SK-N-SH (cell line): Measurements from ENCODE around the gene TRAF4. TPM values are rescaled to one million over a fixed set of nuclear protein-coding genes. Genes with fewer than 3 reads are reported as not detected.
A peak's percentile ranks its signal among the peaks of the same experiment; 100 is the strongest.

ENCODE experiments used
- CTCF ChIA-PET: fragments of 300-600, 350-600 bp; formaldehyde crosslinking; extraction: SDS; loops from one replicate; lab custom pipeline; 2021; lab: Yijun Ruan, JAX
- POLR2A ChIA-PET: fragments of 350-600 bp; sonication (Branson Sonifier 250); formaldehyde crosslinking; extraction: SDS; loops from one replicate; lab custom pipeline; 2020; ENCODE audit warnings: antibody characterized with exemption, inconsistent platforms; lab: Yijun Ruan, JAX
- DNase-seq: peaks from one replicate; pipeline ENCODE4 v3.0.0; 2012
- H2AFZ ChIP-seq: fragments of 200-600 bp; sonication (generic); 2 replicates; pipeline ENCODE4 v1.8.1; 2016; ENCODE audit warnings: antibody characterized with exemption, mild to moderate bottlenecking, low read depth
- H3F3A ChIP-seq: fragments of 200-600 bp; sonication (generic); replicated peaks from 2 replicates; pipeline ENCODE3; 2016; ENCODE audit warnings: antibody characterized with exemption, mild to moderate bottlenecking; ENCODE audit not compliant: insufficient read depth
- H3K27ac ChIP-seq, 2 experiments: fragments of 200-500 bp in 1 of 2; fragments of 200-600 bp in 1 of 2; sonication (Bioruptor generic) in 1 of 2; sonication (generic), shearing (Covaris generic) in 1 of 2; 2 replicates each; pipeline versions ENCODE4 v1.5.1 to v1.6.1; 2014 to 2016; ENCODE audit warnings: low read depth in 2 of 2, inconsistent platforms in 1 of 2, low read length in 1 of 2, mild to moderate bottlenecking in 1 of 2, mixed read lengths in 1 of 2
- H3K27me3 ChIP-seq: fragments of 200-600 bp; sonication (generic), shearing (Covaris generic); 2 replicates; pipeline ENCODE4 v1.6.1; 2016; ENCODE audit warnings: mixed run types; ENCODE audit not compliant: insufficient read depth
- H3K36me3 ChIP-seq, 2 experiments: fragments of 200-500 bp in 1 of 2; fragments of 200-600 bp in 1 of 2; sonication (Bioruptor generic) in 1 of 2; sonication (generic) in 1 of 2; replicated peaks in 1 of 2; 2 replicates each; pipeline versions ENCODE3 to v1.5.1; 2014 to 2016; ENCODE audit warnings: low read length in 1 of 2, mild to moderate bottlenecking in 1 of 2; ENCODE audit not compliant: insufficient read depth in 2 of 2, control insufficient read depth in 1 of 2
- H3K4me1 ChIP-seq, 2 experiments: fragments of 200-500 bp in 1 of 2; fragments of 200-600 bp in 1 of 2; sonication (Bioruptor generic) in 1 of 2; sonication (generic), shearing (Covaris generic) in 1 of 2; 2 replicates each; pipeline versions ENCODE4 v1.5.1 to v1.6.1; 2014 to 2016; ENCODE audit warnings: low read depth in 1 of 2, low read length in 1 of 2, mixed run types in 1 of 2; ENCODE audit not compliant: insufficient read depth in 2 of 2, control insufficient read depth in 1 of 2
- H3K4me2 ChIP-seq: fragments of 200-600 bp; sonication (generic), shearing (Covaris generic); 2 replicates; pipeline ENCODE4 v1.6.1; 2017; ENCODE audit warnings: mixed run types
- H3K4me3 ChIP-seq, 2 experiments: fragments of 200-500 bp in 1 of 2; fragments of 200-600 bp in 1 of 2; sonication (Bioruptor generic) in 1 of 2; sonication (generic), shearing (Covaris generic) in 1 of 2; 2 replicates each; pipeline versions ENCODE4 v1.5.1 to v1.8.1; 2014 to 2016; ENCODE audit warnings: low read depth in 2 of 2, inconsistent platforms in 1 of 2, low read length in 1 of 2, mild to moderate bottlenecking in 1 of 2, mixed read lengths in 1 of 2, moderate library complexity in 1 of 2
- H3K79me2 ChIP-seq: fragments of 200-600 bp; sonication (generic); 2 replicates; pipeline ENCODE4 v1.8.1; 2017; ENCODE audit warnings: mild to moderate bottlenecking; ENCODE audit not compliant: insufficient read depth
- H3K9ac ChIP-seq: fragments of 200-600 bp; sonication (generic); 2 replicates; pipeline ENCODE4 v1.6.1; 2017; ENCODE audit warnings: mixed run types
- H3K9me2 ChIP-seq: fragments of 200-600 bp; sonication (generic); 2 replicates; pipeline ENCODE4 v1.6.1; 2017; ENCODE audit warnings: mixed run types
- H3K9me3 ChIP-seq: fragments of 200-600 bp; sonication (generic); 2 replicates; pipeline ENCODE4 v1.6.1; 2017; ENCODE audit warnings: mixed run types, mild to moderate bottlenecking, moderate library complexity
- H4K20me1 ChIP-seq: fragments of 200-600 bp; sonication (generic); 2 replicates; pipeline ENCODE4 v1.6.1; 2017; ENCODE audit warnings: mild to moderate bottlenecking, mixed run types; ENCODE audit not compliant: insufficient read depth
- CHD2 ChIP-seq: fragments of 150-350 bp; IDR thresholded peaks from 2 replicates; pipeline ENCODE4 v1.6.1; 2018; ENCODE audit warnings: low read length; ENCODE audit not compliant: partially characterized antibody
- ELF1 ChIP-seq: IDR thresholded peaks from 2 replicates; pipeline ENCODE4 v1.4.0; 2012
- EP300 ChIP-seq, 2 experiments: IDR thresholded peaks; 2 replicates each; pipeline versions ENCODE4 v1.4.0 to v1.6.1; 2012; ENCODE audit warnings: borderline replicate concordance in 1 of 2, low read depth in 1 of 2, low read length in 1 of 2
- EZH2phosphoT487 ChIP-seq: fragments of 200-600 bp; sonication (generic); IDR thresholded peaks from 2 replicates; pipeline ENCODE4 v1.6.1; 2017; ENCODE audit warnings: low read depth, mixed run types, mild to moderate bottlenecking, antibody characterized with exemption, moderate library complexity, borderline replicate concordance
- FOSL2 ChIP-seq: IDR thresholded peaks from 2 replicates; pipeline ENCODE4 v1.4.0; 2012; ENCODE audit warnings: low read depth, mild to moderate bottlenecking, moderate library complexity, borderline replicate concordance
- FOXJ3 ChIP-seq: sonication (generic); formaldehyde crosslinking; IDR thresholded peaks from 2 replicates; pipeline ENCODE4 v1.5.1; 2020; ENCODE audit warnings: mild to moderate bottlenecking, missing genetic modification reagents
- FOXM1 ChIP-seq: IDR thresholded peaks from 2 replicates; pipeline ENCODE4 v1.4.0; 2012; ENCODE audit warnings: low read depth, mild to moderate bottlenecking
- GABPA ChIP-seq: IDR thresholded peaks from 2 replicates; pipeline ENCODE4 v1.4.0; 2012; ENCODE audit warnings: low read depth, mild to moderate bottlenecking
- GATA2 ChIP-seq: sonication (generic); formaldehyde crosslinking; IDR thresholded peaks from 2 replicates; pipeline ENCODE4 v1.5.0; 2020; ENCODE audit warnings: mild to moderate bottlenecking, missing genetic modification reagents
- MEF2A ChIP-seq: IDR thresholded peaks from 2 replicates; pipeline ENCODE4 v1.4.0; 2012; ENCODE audit warnings: low read depth, borderline replicate concordance
- PBX3 ChIP-seq: IDR thresholded peaks from 2 replicates; pipeline ENCODE4; 2012
- RAD21 ChIP-seq: IDR thresholded peaks from 2 replicates; pipeline ENCODE4 v1.6.1; 2012; ENCODE audit warnings: mild to moderate bottlenecking, low read length
- RCOR1 ChIP-seq: fragments of 150-350 bp; IDR thresholded peaks from 2 replicates; pipeline ENCODE4 v1.6.1; 2017; ENCODE audit warnings: antibody characterized with exemption, low read length
- REST ChIP-seq: IDR thresholded peaks from 2 replicates; pipeline ENCODE4 v1.6.1; 2012; ENCODE audit warnings: mild to moderate bottlenecking, low read depth, low read length, moderate library complexity
- RXRA ChIP-seq: IDR thresholded peaks from 2 replicates; pipeline ENCODE4 v1.4.0; 2012; ENCODE audit warnings: low read depth, mild to moderate bottlenecking, borderline replicate concordance
- SIN3A ChIP-seq: IDR thresholded peaks from 2 replicates; pipeline ENCODE4 v1.6.1; 2012; ENCODE audit warnings: low read depth, mild to moderate bottlenecking, low read length, moderate library complexity, borderline replicate concordance
- TAF1 ChIP-seq: IDR thresholded peaks from 2 replicates; pipeline ENCODE4 v1.6.1; 2012; ENCODE audit warnings: low read depth, mild to moderate bottlenecking, low read length, moderate library complexity, borderline replicate concordance
- TCF12 ChIP-seq: IDR thresholded peaks from 2 replicates; pipeline ENCODE4 v1.4.0; 2012
- TEAD4 ChIP-seq: IDR thresholded peaks from 2 replicates; pipeline ENCODE4 v1.4.0; 2012; ENCODE audit warnings: mild to moderate bottlenecking, borderline replicate concordance; ENCODE audit not compliant: insufficient read depth
- WGBS: methylation state at CpG from one replicate; pipeline ENCODE4 v1.1.6; 2017; ENCODE audit warnings: low lambda C conversion rate; 5-methylcytosine and 5-hydroxymethylcytosine counted together
- polyA plus RNA-seq, 3 experiments: library from polyadenylated mRNA; depleted of rRNA; stranded (reverse); fragments of >200 nt; gene quantifications; 2 replicates each; pipeline ENCODE4 v1.2.3, GENCODE V29; 2012
- TF ChIP-seq, protein P1 (sequence below): fragments of 150-350 bp; IDR thresholded peaks from 2 replicates; pipeline ENCODE4 v1.6.1; 2016; ENCODE audit warnings: mild to moderate bottlenecking, low read depth, low read length

Gene TRAF4
- polyA plus RNA-seq, 1 of the 3 experiments (the other 2 are of a cell fraction), result 95.7 TPM

GRCh38 chr17:28719021-28719433 is 24.8 kb upstream of the TRAF4 start:
- CTCF ChIA-PET, result interaction anchor here (1.0 to 11.1 kb wide), 5 partner anchors 8 to 234 kb away, joined by 3 to 612 read pairs (median 4); partner anchors contain the start of genes PROCA1 and TRAF4
- POLR2A ChIA-PET, result interaction anchor here (0.6 to 3.8 kb wide), 16 partner anchors 8 to 383 kb away, joined by 3 to 46 read pairs (median 4); partner anchors contain the start of genes BLTP2, FAM222B, IFT20 and NEK8
- peaks cover 36% of the 10 kb centered on the region for H3K79me2 ChIP-seq

More at GRCh38 chr17:28719021-28719433, 24.8 kb upstream of the TRAF4 start:
- Histone ChIP-seq H4K20me1 (peaks cover 32% of the 10 kb centered on the region), H3K9me2 (no peaks in the 10 kb centered on the region), H3K9ac (peak overlapping the region; percentile 95), H2AFZ (peak overlapping the region; percentile 90), H3K36me3 (peaks cover 30 to 39% of the 10 kb centered on the region in 2 experiments), H3K9me3 (no peaks in the 10 kb centered on the region), H3F3A (peaks cover 46% of the 10 kb centered on the region), H3K27me3 (no peaks in the 10 kb centered on the region)
- DNase-seq, result no peak
- TF ChIP-seq, protein P1, sequence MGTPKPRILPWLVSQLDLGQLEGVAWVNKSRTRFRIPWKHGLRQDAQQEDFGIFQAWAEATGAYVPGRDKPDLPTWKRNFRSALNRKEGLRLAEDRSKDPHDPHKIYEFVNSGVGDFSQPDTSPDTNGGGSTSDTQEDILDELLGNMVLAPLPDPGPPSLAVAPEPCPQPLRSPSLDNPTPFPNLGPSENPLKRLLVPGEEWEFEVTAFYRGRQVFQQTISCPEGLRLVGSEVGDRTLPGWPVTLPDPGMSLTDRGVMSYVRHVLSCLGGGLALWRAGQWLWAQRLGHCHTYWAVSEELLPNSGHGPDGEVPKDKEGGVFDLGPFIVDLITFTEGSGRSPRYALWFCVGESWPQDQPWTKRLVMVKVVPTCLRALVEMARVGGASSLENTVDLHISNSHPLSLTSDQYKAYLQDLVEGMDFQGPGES, result no peak
- no peak for TF ChIP-seq EP300 (IDR thresholded peaks at IDR 0.05; ENCODE audit: borderline replicate concordance in 1 of 2, low read depth in 1 of 2, low read length in 1 of 2)
- no peak for TF ChIP-seq RCOR1
- no peak for TF ChIP-seq FOXM1
- no peak for TF ChIP-seq RAD21
- TF ChIP-seq GABPA, result no peak
- no peak for TF ChIP-seq GATA2 (CRISPR knock-in tag)
- TF ChIP-seq TAF1, result no peak
- no peak for TF ChIP-seq FOXJ3 (CRISPR knock-in tag)
- TF ChIP-seq REST, result no peak
- TF ChIP-seq CHD2, result no peak
- no peak for TF ChIP-seq FOSL2
- no peak for TF ChIP-seq TEAD4
- TF ChIP-seq SIN3A, result no peak
- no peak for TF ChIP-seq TCF12
- TF ChIP-seq ELF1, result no peak
- no peak for TF ChIP-seq PBX3
- no peak for TF ChIP-seq MEF2A
- TF ChIP-seq EZH2phosphoT487, result no peak
- TF ChIP-seq RXRA, result no peak
- TF ChIP-seq, all 33 proteins: peak for 0
- Histone ChIP-seq H3K4me3 (peak overlapping the region; percentile 91 to 98), H3K4me2 (peak overlapping the region; percentile 92), H3K4me1 (peaks cover 7 to 13% of the 10 kb centered on the region in 2 experiments; a peak in 3 of 4 replicates), H3K27ac (peak overlapping the region; percentile 86 to 93)
- 53% methylated on average over 18 of the region's 18 CpGs for WGBS
